SK-N-SH (cell line): ENCODE measurements around the gene ANO9. TPM values are rescaled to one million over a fixed set of nuclear protein-coding genes. Genes with fewer than 3 reads are reported as not detected.

ENCODE experiments used
- CTCF ChIA-PET: fragments of 300-600, 350-600 bp; formaldehyde crosslinking; extraction: SDS; loops from one replicate; lab custom pipeline; 2021; lab: Yijun Ruan, JAX
- POLR2A ChIA-PET: fragments of 350-600 bp; sonication (Branson Sonifier 250); formaldehyde crosslinking; extraction: SDS; loops from one replicate; lab custom pipeline; 2020; ENCODE audit warnings: antibody characterized with exemption, inconsistent platforms; lab: Yijun Ruan, JAX
- DNase-seq: peaks from one replicate; pipeline ENCODE4 v3.0.0; 2012
- H2AFZ ChIP-seq: fragments of 200-600 bp; sonication (generic); 2 replicates; pipeline ENCODE4 v1.8.1; 2016; ENCODE audit warnings: antibody characterized with exemption, mild to moderate bottlenecking, low read depth
- H3F3A ChIP-seq: fragments of 200-600 bp; sonication (generic); replicated peaks from 2 replicates; pipeline ENCODE3; 2016; ENCODE audit warnings: antibody characterized with exemption, mild to moderate bottlenecking; ENCODE audit not compliant: insufficient read depth
- H3K27ac ChIP-seq, 2 experiments: fragments of 200-500 bp in 1 of 2; fragments of 200-600 bp in 1 of 2; sonication (Bioruptor generic) in 1 of 2; sonication (generic), shearing (Covaris generic) in 1 of 2; 2 replicates each; pipeline versions ENCODE4 v1.5.1 to v1.6.1; 2014 to 2016; ENCODE audit warnings: low read depth in 2 of 2, inconsistent platforms in 1 of 2, low read length in 1 of 2, mild to moderate bottlenecking in 1 of 2, mixed read lengths in 1 of 2
- H3K27me3 ChIP-seq: fragments of 200-600 bp; sonication (generic), shearing (Covaris generic); 2 replicates; pipeline ENCODE4 v1.6.1; 2016; ENCODE audit warnings: mixed run types; ENCODE audit not compliant: insufficient read depth
- H3K36me3 ChIP-seq, 2 experiments: fragments of 200-500 bp in 1 of 2; fragments of 200-600 bp in 1 of 2; sonication (Bioruptor generic) in 1 of 2; sonication (generic) in 1 of 2; replicated peaks in 1 of 2; 2 replicates each; pipeline versions ENCODE3 to v1.5.1; 2014 to 2016; ENCODE audit warnings: low read length in 1 of 2, mild to moderate bottlenecking in 1 of 2; ENCODE audit not compliant: insufficient read depth in 2 of 2, control insufficient read depth in 1 of 2
- H3K4me1 ChIP-seq, 2 experiments: fragments of 200-500 bp in 1 of 2; fragments of 200-600 bp in 1 of 2; sonication (Bioruptor generic) in 1 of 2; sonication (generic), shearing (Covaris generic) in 1 of 2; 2 replicates each; pipeline versions ENCODE4 v1.5.1 to v1.6.1; 2014 to 2016; ENCODE audit warnings: low read depth in 1 of 2, low read length in 1 of 2, mixed run types in 1 of 2; ENCODE audit not compliant: insufficient read depth in 2 of 2, control insufficient read depth in 1 of 2
- H3K4me2 ChIP-seq: fragments of 200-600 bp; sonication (generic), shearing (Covaris generic); 2 replicates; pipeline ENCODE4 v1.6.1; 2017; ENCODE audit warnings: mixed run types
- H3K4me3 ChIP-seq, 2 experiments: fragments of 200-500 bp in 1 of 2; fragments of 200-600 bp in 1 of 2; sonication (Bioruptor generic) in 1 of 2; sonication (generic), shearing (Covaris generic) in 1 of 2; 2 replicates each; pipeline versions ENCODE4 v1.5.1 to v1.8.1; 2014 to 2016; ENCODE audit warnings: low read depth in 2 of 2, inconsistent platforms in 1 of 2, low read length in 1 of 2, mild to moderate bottlenecking in 1 of 2, mixed read lengths in 1 of 2, moderate library complexity in 1 of 2
- H3K79me2 ChIP-seq: fragments of 200-600 bp; sonication (generic); 2 replicates; pipeline ENCODE4 v1.8.1; 2017; ENCODE audit warnings: mild to moderate bottlenecking; ENCODE audit not compliant: insufficient read depth
- H3K9ac ChIP-seq: fragments of 200-600 bp; sonication (generic); 2 replicates; pipeline ENCODE4 v1.6.1; 2017; ENCODE audit warnings: mixed run types
- H3K9me2 ChIP-seq: fragments of 200-600 bp; sonication (generic); 2 replicates; pipeline ENCODE4 v1.6.1; 2017; ENCODE audit warnings: mixed run types
- H3K9me3 ChIP-seq: fragments of 200-600 bp; sonication (generic); 2 replicates; pipeline ENCODE4 v1.6.1; 2017; ENCODE audit warnings: mixed run types, mild to moderate bottlenecking, moderate library complexity
- H4K20me1 ChIP-seq: fragments of 200-600 bp; sonication (generic); 2 replicates; pipeline ENCODE4 v1.6.1; 2017; ENCODE audit warnings: mild to moderate bottlenecking, mixed run types; ENCODE audit not compliant: insufficient read depth
- CTCF ChIP-seq: fragments of 200-600 bp; sonication (generic); IDR thresholded peaks from 2 replicates; pipeline ENCODE4 v1.6.1; 2017; ENCODE audit warnings: antibody characterized with exemption, mild to moderate bottlenecking, moderate library complexity
- EZH2phosphoT487 ChIP-seq: fragments of 200-600 bp; sonication (generic); IDR thresholded peaks from 2 replicates; pipeline ENCODE4 v1.6.1; 2017; ENCODE audit warnings: low read depth, mixed run types, mild to moderate bottlenecking, antibody characterized with exemption, moderate library complexity, borderline replicate concordance
- GABPA ChIP-seq: IDR thresholded peaks from 2 replicates; pipeline ENCODE4 v1.4.0; 2012; ENCODE audit warnings: low read depth, mild to moderate bottlenecking
- GATA2 ChIP-seq: sonication (generic); formaldehyde crosslinking; IDR thresholded peaks from 2 replicates; pipeline ENCODE4 v1.5.0; 2020; ENCODE audit warnings: mild to moderate bottlenecking, missing genetic modification reagents
- MEF2A ChIP-seq: IDR thresholded peaks from 2 replicates; pipeline ENCODE4 v1.4.0; 2012; ENCODE audit warnings: low read depth, borderline replicate concordance
- RAD21 ChIP-seq: IDR thresholded peaks from 2 replicates; pipeline ENCODE4 v1.6.1; 2012; ENCODE audit warnings: mild to moderate bottlenecking, low read length
- RCOR1 ChIP-seq: fragments of 150-350 bp; IDR thresholded peaks from 2 replicates; pipeline ENCODE4 v1.6.1; 2017; ENCODE audit warnings: antibody characterized with exemption, low read length
- RFX5 ChIP-seq: IDR thresholded peaks from 2 replicates; pipeline ENCODE4 v1.6.1; 2012; ENCODE audit warnings: mild to moderate bottlenecking, improper control_type of control experiment, low read length
- SIN3A ChIP-seq: IDR thresholded peaks from 2 replicates; pipeline ENCODE4 v1.6.1; 2012; ENCODE audit warnings: low read depth, mild to moderate bottlenecking, low read length, moderate library complexity, borderline replicate concordance
- SMC3 ChIP-seq: IDR thresholded peaks from 2 replicates; pipeline ENCODE4 v1.6.1; 2012; ENCODE audit warnings: low read depth, low read length, improper control_type of control experiment
- TCF12 ChIP-seq: IDR thresholded peaks from 2 replicates; pipeline ENCODE4 v1.4.0; 2012
- USF1 ChIP-seq: IDR thresholded peaks from 2 replicates; pipeline ENCODE4 v1.4.0; 2012; ENCODE audit warnings: low read depth, borderline replicate concordance
- USF2 ChIP-seq: fragments of 150-350 bp; IDR thresholded peaks from 2 replicates; pipeline ENCODE4 v1.6.1; 2017; ENCODE audit warnings: antibody characterized with exemption, low read length, low read depth, borderline replicate concordance
- WGBS: methylation state at CpG from one replicate; pipeline ENCODE4 v1.1.6; 2017; ENCODE audit warnings: low lambda C conversion rate; 5-methylcytosine and 5-hydroxymethylcytosine counted together
- polyA plus RNA-seq, 3 experiments: library from polyadenylated mRNA; depleted of rRNA; stranded (reverse); fragments of >200 nt; gene quantifications; 2 replicates each; pipeline ENCODE4 v1.2.3, GENCODE V29; 2012

ANO9 gene
- polyA plus RNA-seq, 1 of the 3 experiments (the other 2 are of a cell fraction), result 0.12 TPM

DNA sequence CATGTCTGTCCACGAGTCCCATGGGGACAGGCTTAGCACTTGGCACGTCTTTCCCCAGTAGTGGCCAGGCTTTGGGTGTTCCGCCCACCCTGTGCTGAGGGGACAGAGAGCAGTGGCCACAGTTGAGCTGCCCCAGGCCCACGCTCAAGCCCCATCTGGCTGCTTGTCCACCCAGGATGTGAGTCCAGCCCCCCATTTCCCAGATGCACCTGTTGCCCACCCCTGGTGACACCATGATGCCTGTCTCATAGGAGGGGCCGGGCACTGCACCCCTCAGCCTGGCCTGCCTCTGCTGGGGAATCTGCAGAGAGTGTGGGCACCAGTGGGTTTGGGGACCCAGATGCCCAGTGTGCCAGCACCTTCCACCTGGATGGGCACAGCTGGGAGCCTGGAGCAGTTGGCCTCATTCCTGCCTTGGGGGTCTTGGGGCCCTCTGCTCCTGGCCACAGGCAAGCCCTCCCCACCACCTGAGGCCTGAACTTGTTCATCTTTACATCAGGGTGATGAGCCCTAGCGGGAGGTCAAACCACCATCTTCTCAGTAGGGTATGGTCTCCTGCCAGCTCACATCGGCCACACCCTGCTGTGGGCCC lies 32.7 kb downstream of the ANO9 start (continued):
- TF ChIP-seq USF2, result no peak
- TF ChIP-seq SMC3, result no peak

DNA sequence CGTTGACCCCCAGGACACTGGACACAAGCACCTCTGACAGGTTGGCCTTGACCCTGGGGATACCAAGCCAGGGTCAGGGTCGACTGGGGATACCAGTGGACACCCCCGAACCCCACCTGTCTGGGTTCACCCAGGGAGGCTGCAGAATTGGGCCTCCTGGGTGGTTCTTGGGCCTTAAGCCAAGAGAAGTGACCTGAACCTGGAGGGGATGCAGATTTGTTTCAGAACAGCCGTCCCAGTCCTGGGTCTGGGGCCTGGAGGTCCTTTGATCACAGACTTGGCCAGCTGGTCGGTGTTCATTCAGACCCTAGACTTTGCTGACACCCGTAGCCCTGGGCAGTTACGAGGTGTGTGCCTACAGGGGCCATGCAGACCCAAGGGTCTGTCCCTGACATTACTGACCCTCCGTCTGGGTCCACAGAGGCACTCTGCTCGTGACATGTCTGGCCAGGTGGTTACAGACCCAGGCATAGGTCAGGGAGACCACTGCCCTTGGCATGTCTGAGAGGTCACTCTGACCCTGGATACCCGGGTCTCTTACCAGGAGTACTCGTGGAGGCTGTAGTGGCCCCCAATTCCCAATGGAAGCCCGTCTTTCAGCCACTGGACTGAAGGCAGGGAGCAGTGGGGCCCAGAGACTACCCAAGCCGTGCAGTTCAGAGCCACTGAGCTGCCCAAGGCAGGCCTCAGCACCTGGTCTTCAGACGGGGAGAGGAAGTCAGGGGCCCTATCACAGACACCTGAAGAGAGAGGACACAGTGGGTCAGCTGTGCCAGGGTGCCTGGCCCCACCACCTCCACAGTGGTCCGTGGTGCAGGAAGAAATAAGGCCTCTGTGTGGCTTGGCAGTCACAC lies 33.4 kb downstream of the ANO9 start:
- POLR2A ChIA-PET, result interaction anchor here (0.7 to 1.4 kb wide), 2 partner anchors 39 to 41 kb away, joined by 3 to 8 read pairs; partner anchors contain the start of gene PTDSS2
- Histone ChIP-seq H2AFZ (no peak overlapping the region), H3K79me2 (no peaks in the 10 kb centered on the region), H3K4me3 (no peak overlapping the region), H3K4me2 (no peak overlapping the region), H4K20me1 (no peaks in the 10 kb centered on the region), H3K9me2 (no peaks in the 10 kb centered on the region), H3K9me3 (no peaks in the 10 kb centered on the region), H3F3A (no peaks in the 10 kb centered on the region), H3K4me1 (peaks cover 0 to 19% of the 10 kb centered on the region in 2 experiments; a peak in 1 of 4 replicates), H3K9ac (no peak overlapping the region), H3K27me3 (no peaks in the 10 kb centered on the region), H3K27ac (no peak overlapping the region), H3K36me3 (no peaks in the 10 kb centered on the region)
- CTCF ChIA-PET, result interaction anchor here (1.6 to 6.6 kb wide), 3 partner anchors 12 to 41 kb away, joined by 3 to 77 read pairs (median 31); partner anchors contain the start of genes ANO9 and PTDSS2
- no peak for DNase-seq
- TF ChIP-seq RCOR1 (no peak), SIN3A (no peak), RAD21 (no peak), CTCF (no peak), USF1 (no peak), SMC3 (no peak), EZH2phosphoT487 (no peak), MEF2A (no peak), GATA2 (CRISPR knock-in tag) (no peak), GABPA (no peak), RFX5 (no peak), TCF12 (no peak)
- WGBS, result 90% methylated on average over 7 of the region's 15 CpGs
